Small intestine (tissue), 7 donors: Measurements from ENCODE around the gene MLST8. TPM values are rescaled to one million over a fixed set of nuclear protein-coding genes. Genes with fewer than 3 reads are reported as not detected.

ENCODE experiments used
- DNase-seq, 2 donors: peaks; one replicate each; pipeline versions ENCODE4 v3.0.0 to v3.0.0-alpha.2; 2013
- FAIRE-seq: peaks from 2 replicates; lab custom pipeline; 2012; peaks lifted over from hg19 to GRCh38; lab: Jason Lieb, UNC
- H3K27ac ChIP-seq, 3 donors: one replicate each; pipeline ENCODE4 v1.5.1; 2013; ENCODE audit warnings: low read length in 2 of 3, mild to moderate bottlenecking in 2 of 3, control low read depth in 1 of 3, inconsistent platforms in 1 of 3, low read depth in 1 of 3, moderate library complexity in 1 of 3
- H3K27me3 ChIP-seq, 3 donors: one replicate each; pipeline ENCODE4 v1.6.1; 2013; ENCODE audit warnings: low read length in 3 of 3, inconsistent platforms in 1 of 3; ENCODE audit not compliant: control insufficient read depth in 3 of 3, insufficient read depth in 3 of 3
- H3K36me3 ChIP-seq, 3 donors: one replicate each; pipeline ENCODE4 v1.6.1; 2013; ENCODE audit warnings: low read length in 3 of 3, inconsistent platforms in 1 of 3, low read depth in 1 of 3, mild to moderate bottlenecking in 1 of 3, moderate library complexity in 1 of 3; ENCODE audit not compliant: control insufficient read depth in 3 of 3, insufficient read depth in 2 of 3
- H3K4me1 ChIP-seq, 3 donors: one replicate each; pipeline ENCODE4 v1.6.1; 2013; ENCODE audit warnings: low read length in 2 of 3, inconsistent platforms in 1 of 3, low read depth in 1 of 3, mild to moderate bottlenecking in 1 of 3, moderate library complexity in 1 of 3; ENCODE audit not compliant: control insufficient read depth in 3 of 3, insufficient read depth in 2 of 3
- H3K4me3 ChIP-seq, 3 donors: one replicate each; pipeline ENCODE4 v1.5.1; 2013; ENCODE audit warnings: low read length in 3 of 3, control low read depth in 1 of 3, inconsistent platforms in 1 of 3, low read depth in 1 of 3, mild to moderate bottlenecking in 1 of 3, moderate library complexity in 1 of 3
- H3K9me3 ChIP-seq, 2 donors: one replicate each; pipeline ENCODE4 v1.6.1; 2013; ENCODE audit warnings: low read depth in 1 of 2, low read length in 1 of 2; ENCODE audit not compliant: control insufficient read depth in 2 of 2, insufficient read depth in 1 of 2
- WGBS, 3 donors: extraction: QIAGEN DNeasy Blood & Tissue Kit; methylation state at CpG; one replicate each; pipeline ENCODE4 v1.1.7; 2013; 5-methylcytosine and 5-hydroxymethylcytosine counted together
- polyA plus RNA-seq, 4 donors: library from polyadenylated mRNA; stranded (reverse) in 3 of 4; unstranded in 1 of 4; fragments of 200-250 nt in 3 of 4; fragments of 120-200 nt in 1 of 4; gene quantifications; one replicate each; pipeline versions ENCODE4 v1.2.1 to v1.2.3, GENCODE V29; 2013
- donor health status: healthy with polysubstance abuse.
- donor health status: control.
- donor health status: control.
- donor health status: Bipolar disorder and iron deficiency.
- donor health status: healthy.

The MLST8 gene
- polyA plus RNA-seq, 4 donors = 41.5 to 68.7 (median 62.7) TPM

DNA sequence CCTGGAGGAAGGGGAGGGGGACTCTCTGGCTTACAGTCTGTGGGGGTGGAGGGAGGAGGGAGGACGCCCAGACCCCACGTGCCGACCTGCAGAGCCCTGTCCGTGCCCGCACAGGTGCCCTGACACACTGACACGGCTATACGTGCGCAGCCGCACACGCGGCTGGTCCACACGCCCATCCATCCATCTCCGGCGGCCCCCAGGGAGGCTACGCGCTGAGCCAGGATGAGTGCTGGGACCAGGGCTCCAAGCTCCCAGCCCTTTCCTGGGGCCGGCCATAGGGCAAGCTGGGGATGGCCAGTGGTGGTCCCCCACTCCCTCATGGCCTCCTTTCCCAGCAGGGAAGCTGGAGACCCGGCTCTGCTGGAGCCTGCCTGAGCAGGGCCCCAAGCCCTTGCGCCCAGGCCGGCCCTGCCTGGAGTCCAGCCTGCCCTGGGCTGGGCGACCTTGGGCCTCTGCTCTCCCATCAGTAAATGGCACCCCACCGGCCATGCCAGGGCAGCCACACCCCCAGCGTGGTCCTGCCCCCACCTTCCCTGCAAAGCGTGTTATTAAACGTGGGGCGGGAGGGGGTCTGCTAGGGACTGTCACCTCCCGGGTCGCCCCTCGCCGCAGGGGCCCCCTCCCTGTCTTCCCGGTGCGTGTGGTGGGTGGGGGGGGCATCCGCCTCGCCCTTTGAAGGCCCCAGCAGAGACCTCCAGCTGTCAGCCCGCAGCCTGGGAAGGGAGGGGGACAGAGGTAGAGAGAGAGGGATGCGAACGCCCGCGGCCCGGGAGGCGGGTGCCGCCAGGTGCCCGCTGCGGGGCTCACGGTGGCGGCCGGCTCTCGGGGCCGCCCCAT is 9.7 kb upstream of the MLST8 start:
- H3K36me3 ChIP-seq = no peaks in the 10 kb centered on the region
- peaks cover 16 to 62% (median 26%) of the 10 kb centered on the region in 3 donors for H3K27me3 ChIP-seq
- no peak overlapping the region for H3K27ac ChIP-seq
- WGBS, 3 donors = 2 to 3% (median 2%) methylated on average over 36 to 49 of the region's 49 CpGs
- FAIRE-seq = no peak
- peaks cover 0 to 3% of the 10 kb centered on the region in 2 donors for H3K9me3 ChIP-seq
- no peak for DNase-seq
- peak overlapping the region in 2 of 3 donors; percentile 2 to 57 for H3K4me3 ChIP-seq
- H3K4me1 ChIP-seq = peaks cover 0 to 9% (median 0%) of the 10 kb centered on the region in 3 donors

DNA sequence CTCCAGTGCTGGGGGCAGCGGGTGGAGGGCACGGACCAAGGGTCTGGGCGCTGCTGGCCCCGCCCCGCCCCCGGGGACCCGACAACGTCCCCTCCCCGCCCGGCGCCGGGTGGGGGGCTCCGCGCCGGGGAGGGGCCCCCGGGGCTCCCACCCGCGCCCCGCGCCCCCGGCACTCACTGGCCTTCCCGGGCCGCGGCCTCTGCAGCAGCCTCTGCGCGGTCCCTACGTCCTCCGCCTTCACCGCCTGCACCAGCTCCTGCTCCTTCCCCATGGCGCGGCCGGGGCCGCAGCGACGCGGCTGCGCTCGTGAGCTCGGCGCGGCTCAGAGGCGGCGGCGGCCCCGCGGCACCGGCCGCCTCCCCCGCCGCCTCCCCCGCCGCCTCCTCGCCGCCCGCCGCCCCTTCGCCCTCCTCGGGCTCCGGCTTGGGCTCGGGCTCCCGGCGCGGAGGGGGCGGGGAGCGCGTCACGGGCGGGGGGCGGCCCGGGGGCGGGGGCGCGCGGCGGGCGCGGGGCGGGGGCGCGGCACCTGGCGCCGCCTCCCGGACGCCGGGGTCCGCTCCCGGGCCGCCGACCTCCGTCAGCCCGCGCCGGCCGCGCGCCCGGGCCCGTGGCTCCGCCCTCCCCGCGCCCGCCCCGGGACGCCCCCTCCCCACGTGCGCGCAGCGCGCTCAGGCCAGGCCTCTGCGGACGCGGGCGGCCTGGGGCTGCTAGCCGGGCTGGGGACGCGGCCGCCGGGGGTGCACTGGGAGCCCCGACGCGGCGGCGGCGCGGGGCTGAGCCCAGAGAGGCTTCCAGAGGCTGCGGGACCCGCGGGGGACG is 8.9 kb upstream of the MLST8 start, which contains the start of gene CASKIN1:
Gene CASKIN1, minus strand, starts transcription at position 444 of the 819 bp plus-strand sequence. Its CDS starts 173 bp downstream, at position 271.
- H3K9me3 ChIP-seq = peaks cover 0 to 4% of the 10 kb centered on the region in 2 donors
- no peak within 1 kb of the TSS for H3K27ac ChIP-seq
- H3K4me1 ChIP-seq = peaks cover 0 to 9% (median 0%) of the 10 kb centered on the region in 3 donors
- H3K27me3 ChIP-seq = peaks cover 16 to 63% (median 26%) of the 10 kb centered on the region in 3 donors
- H3K36me3 ChIP-seq = no peaks in the 10 kb centered on the region
- H3K4me3 ChIP-seq = peak within 1 kb of the TSS in 2 of 3 donors; percentile 2 to 57
- peak in 1 of 2 donors; percentile 44 for DNase-seq
- WGBS, 3 donors = 1% methylated on average over 30 to 129 of the region's 129 CpGs
- FAIRE-seq = no peak

DNA sequence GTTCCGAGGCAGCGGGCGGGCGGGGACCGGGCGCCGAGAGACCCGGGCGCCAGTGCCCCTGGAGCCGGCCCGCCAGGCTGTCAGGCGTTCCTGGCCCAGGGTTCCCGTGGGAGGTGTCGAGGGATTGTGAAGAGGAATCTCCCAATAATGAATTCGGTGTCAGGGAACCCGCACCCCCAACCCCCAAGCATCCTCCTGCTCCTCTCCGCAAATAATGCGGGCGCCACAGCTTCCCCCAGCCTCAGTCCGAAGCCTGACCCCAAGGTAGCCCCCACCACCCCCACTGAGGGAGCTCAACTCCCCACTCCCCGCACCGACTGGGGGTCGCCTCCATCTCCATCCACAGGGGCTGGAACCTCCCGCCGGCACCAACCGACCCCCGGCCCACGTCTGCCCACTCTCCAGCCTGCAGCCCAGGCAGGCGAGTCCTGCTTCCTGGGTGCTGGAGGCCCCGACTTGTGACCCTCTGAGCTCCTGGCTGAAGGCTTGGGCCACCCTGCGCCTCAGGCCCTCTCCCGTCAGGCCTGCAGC is 8.2 kb upstream of the MLST8 start:
- H3K36me3 ChIP-seq = no peaks in the 10 kb centered on the region
- WGBS, 3 donors = 20 to 34% (median 33%) methylated on average over 13 to 32 of the region's 32 CpGs
- peak overlapping the region in 1 of 3 donors; percentile 57 for H3K4me3 ChIP-seq
- H3K4me1 ChIP-seq = peaks cover 0 to 9% (median 0%) of the 10 kb centered on the region in 3 donors
- FAIRE-seq = no peak
- peaks cover 16 to 63% (median 26%) of the 10 kb centered on the region in 3 donors for H3K27me3 ChIP-seq
- no peak for DNase-seq
- H3K27ac ChIP-seq = no peak overlapping the region
- H3K9me3 ChIP-seq = peaks cover 0 to 4% of the 10 kb centered on the region in 2 donors

DNA sequence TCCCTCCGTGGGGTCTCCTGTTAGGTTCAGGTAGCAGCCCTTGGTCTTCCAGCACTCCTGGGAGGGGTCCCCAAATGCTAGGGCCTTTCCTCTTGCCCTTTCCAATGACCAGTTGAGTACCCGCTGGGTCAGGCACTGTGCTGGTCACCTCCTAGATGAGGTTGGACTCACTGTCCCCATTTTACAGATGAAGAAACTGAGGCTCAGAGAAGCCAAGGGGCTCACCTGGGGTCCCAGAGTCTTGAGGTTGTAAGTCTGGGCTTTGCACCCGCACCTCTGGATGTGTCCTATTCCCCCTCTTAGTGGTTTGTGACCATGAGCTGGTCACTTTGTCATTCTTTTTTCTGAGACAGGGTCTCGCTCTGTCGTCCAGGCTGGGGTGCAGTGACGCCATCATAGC is 7.5 kb upstream of the MLST8 start:
- FAIRE-seq = no peak
- Histone ChIP-seq H3K9me3 (peaks cover 0 to 4% of the 10 kb centered on the region in 2 donors), H3K27ac (no peak overlapping the region), H3K4me3 (no peak overlapping the region), H3K27me3 (peaks cover 16 to 63% (median 26%) of the 10 kb centered on the region in 3 donors), H3K4me1 (peaks cover 0 to 9% (median 0%) of the 10 kb centered on the region in 3 donors), H3K36me3 (no peaks in the 10 kb centered on the region)
- 79 to 83% (median 79%) methylated on average over 6 of the region's 6 CpGs for WGBS, 3 donors
- DNase-seq = no peak

DNA sequence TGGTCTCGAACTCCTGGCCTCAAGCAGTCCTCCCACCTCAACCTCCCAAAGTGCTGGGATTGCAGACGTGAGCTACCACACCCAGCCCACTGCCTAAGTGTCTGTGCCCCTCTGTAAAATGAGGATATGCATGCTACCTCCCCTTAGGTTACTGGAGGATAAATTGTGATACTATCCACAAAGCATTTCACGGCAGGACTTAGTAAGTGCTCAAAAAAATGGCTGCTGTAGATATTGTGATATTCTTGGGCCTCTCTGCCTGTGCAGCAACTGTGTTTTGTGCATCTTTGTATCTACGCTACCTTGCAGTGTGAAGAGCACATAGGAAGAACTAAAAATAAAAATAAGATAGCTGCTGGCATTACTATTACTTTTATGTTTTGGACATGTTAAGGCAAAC is 7.0 kb upstream of the MLST8 start:
- no peak for FAIRE-seq
- H3K4me3 ChIP-seq = no peak overlapping the region
- 47 to 61% (median 50%) methylated on average over 4 of the region's 4 CpGs for WGBS, 3 donors
- H3K27ac ChIP-seq = no peak overlapping the region
- H3K36me3 ChIP-seq = no peaks in the 10 kb centered on the region
- peaks cover 16 to 63% (median 26%) of the 10 kb centered on the region in 3 donors for H3K27me3 ChIP-seq
- peaks cover 0 to 6% of the 10 kb centered on the region in 2 donors for H3K9me3 ChIP-seq
- DNase-seq = no peak
- H3K4me1 ChIP-seq = peaks cover 0 to 9% (median 0%) of the 10 kb centered on the region in 3 donors

DNA sequence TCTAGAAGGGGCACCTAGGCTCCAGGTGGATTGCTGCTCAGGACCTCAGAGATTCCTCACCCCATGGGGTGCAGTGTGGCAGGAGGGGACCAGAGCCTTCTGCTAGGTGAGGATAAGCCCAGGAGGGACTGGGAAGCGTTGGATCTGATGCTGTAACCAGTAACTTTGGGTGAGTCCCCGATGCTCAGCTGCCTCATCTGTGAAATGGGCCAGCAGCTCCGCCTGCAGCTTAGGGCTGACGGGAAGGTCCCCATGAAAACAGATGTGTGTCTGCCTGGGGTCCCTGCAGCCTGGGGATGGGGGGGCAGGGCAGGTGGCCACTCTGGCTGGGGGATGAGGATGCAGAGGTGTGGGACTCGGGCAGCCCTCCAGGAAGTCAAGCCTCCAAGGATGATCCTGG is 6.2 kb upstream of the MLST8 start:
- Histone ChIP-seq H3K9me3 (peaks cover 0 to 11% of the 10 kb centered on the region in 2 donors), H3K27me3 (peaks cover 16 to 60% (median 26%) of the 10 kb centered on the region in 3 donors), H3K36me3 (no peaks in the 10 kb centered on the region), H3K4me1 (peaks cover 0 to 9% (median 0%) of the 10 kb centered on the region in 3 donors), H3K27ac (no peak overlapping the region), H3K4me3 (no peak overlapping the region)
- FAIRE-seq (no peak), DNase-seq (no peak)
- WGBS, 3 donors = 69 to 75% (median 73%) methylated on average over 5 of the region's 5 CpGs

DNA sequence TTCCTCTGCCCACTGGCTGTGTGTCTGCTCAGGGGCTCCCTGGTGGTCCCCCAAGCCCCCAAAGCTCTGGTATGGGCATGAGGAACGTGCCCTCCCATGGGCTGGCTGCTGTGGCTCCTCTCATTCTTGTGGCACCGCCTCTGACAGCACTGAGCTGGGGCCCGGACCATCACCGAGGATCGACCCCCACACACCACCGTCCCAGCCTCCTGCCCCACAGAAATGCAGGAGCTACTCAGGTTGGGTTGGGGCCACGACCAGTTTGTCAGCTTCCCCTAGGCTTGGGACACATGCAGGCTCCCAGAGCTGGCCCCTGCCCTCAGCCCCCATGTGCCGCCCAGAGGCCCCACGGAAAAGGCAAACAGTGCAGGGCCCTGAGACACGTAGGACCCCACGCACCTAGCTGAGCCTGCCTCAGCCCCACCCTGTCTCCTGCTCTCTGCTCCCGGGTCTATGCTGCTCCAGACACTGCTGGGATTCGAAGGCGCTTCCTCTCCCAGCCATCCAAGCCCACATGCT is 5.6 kb upstream of the MLST8 start:
- FAIRE-seq (no peak), DNase-seq (no peak)
- Histone ChIP-seq H3K4me1 (peaks cover 0 to 11% (median under 1%) of the 10 kb centered on the region in 3 donors), H3K27me3 (peaks cover 16 to 54% (median 24%) of the 10 kb centered on the region in 3 donors), H3K9me3 (peaks cover 0 to 11% of the 10 kb centered on the region in 2 donors), H3K36me3 (no peaks in the 10 kb centered on the region), H3K4me3 (no peak overlapping the region), H3K27ac (no peak overlapping the region)
- 60 to 69% (median 64%) methylated on average over 14 of the region's 14 CpGs for WGBS, 3 donors
